ENCODE results near the gene CEP120.

Gene CEP120

GRCh38 chr5:123423278-123424149 lies at the start of gene CEP120:
Gene CEP120 (minus strand): TSS chr5:123423403. CDS start chr5:123422998, 405 bp downstream.
- TF ChIP-seq GATA2 (IDR thresholded peaks at IDR 0.05; ENCODE audit: low read depth, low read length), result peak; percentile 35; the same call in 1 of the 2 replicates
- TF ChIP-seq GATA3 (IDR thresholded peaks at IDR 0.05; ENCODE audit: low read depth, low read length), result no peak

GRCh38 chr5:123472150-123472924 lies 49.1 kb upstream of the CEP120 start:
- TF ChIP-seq GATA2 (IDR thresholded peaks at IDR 0.05; ENCODE audit: low read depth, low read length) (no peak), GATA3 (IDR thresholded peaks at IDR 0.05; ENCODE audit: low read depth, low read length) (no peak)

DNA sequence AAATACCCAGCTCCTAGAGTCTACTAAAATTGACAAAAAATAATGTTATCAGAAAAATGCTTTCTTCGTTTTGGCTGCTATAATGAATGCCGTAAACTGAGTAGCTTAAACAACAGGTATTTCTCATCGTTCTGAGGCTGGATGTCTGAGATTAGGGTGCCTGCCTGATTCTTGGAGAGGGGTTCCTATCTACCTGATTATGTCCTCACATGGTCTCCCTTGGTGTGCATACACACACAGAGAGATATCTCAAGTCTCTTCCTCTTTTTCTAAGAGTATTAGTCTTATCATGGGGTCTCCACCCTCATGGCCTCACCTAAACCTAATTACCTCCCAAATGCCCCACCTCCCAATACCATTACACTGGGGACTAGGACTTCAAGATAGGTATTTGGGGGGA lies 48.2 kb upstream of the CEP120 start:
- TF ChIP-seq GATA2 (IDR thresholded peaks at IDR 0.05; ENCODE audit: low read depth, low read length) (no peak), GATA3 (IDR thresholded peaks at IDR 0.05; ENCODE audit: low read depth, low read length) (no peak)

GRCh38 chr5:123460296-123460729 lies 37.1 kb upstream of the CEP120 start:
- TF ChIP-seq GATA3 (IDR thresholded peaks at IDR 0.05; ENCODE audit: low read depth, low read length), result no peak
- TF ChIP-seq GATA2 (IDR thresholded peaks at IDR 0.05; ENCODE audit: low read depth, low read length), result no peak

DNA sequence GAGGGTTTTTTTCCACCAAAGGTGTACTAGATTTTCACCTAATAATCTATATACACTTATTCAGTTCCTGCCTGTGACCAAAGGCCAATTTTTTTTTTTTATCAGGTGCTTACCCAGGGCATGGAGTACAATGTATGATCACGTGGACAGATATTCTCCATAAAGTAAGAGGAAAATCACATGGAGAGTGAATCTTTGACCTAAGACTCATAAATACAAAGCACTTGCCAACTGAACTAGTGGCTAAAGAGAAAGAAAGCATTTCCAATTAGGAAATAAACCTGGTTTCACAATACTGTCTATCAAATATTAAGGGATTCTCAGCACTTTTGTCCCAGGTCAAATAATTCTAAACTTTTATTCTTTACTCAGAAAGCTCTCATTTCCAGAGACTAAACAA lies 33.0 kb upstream of the CEP120 start:
- TF ChIP-seq GATA3 (IDR thresholded peaks at IDR 0.05; ENCODE audit: low read depth, low read length) (no peak), GATA2 (IDR thresholded peaks at IDR 0.05; ENCODE audit: low read depth, low read length) (no peak)

DNA sequence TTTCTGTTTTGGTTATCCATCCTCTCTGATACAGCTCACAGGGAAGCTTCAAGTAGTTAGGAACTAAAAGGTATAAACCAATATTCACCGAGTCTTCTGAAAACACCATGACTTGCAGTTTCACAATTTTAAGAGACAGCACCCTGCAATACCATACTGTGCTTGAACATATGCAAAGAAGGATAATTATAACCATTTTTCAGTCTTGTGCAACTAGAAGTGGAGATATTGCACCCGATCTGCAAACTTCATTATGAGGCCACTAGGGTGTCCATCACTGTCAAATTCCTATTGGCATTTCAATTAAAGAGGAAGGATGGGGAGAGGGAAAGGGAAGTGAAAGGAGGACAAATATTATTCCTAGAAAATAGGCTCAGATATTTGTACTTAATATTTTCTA lies 32.4 kb upstream of the CEP120 start:
- TF ChIP-seq GATA2 (IDR thresholded peaks at IDR 0.05; ENCODE audit: low read depth, low read length), result no peak
- no peak for TF ChIP-seq GATA3 (IDR thresholded peaks at IDR 0.05; ENCODE audit: low read depth, low read length)

- no peak for TF ChIP-seq GATA2 (IDR thresholded peaks at IDR 0.05; ENCODE audit: low read depth, low read length)
- TF ChIP-seq GATA3 (IDR thresholded peaks at IDR 0.05; ENCODE audit: low read depth, low read length), result no peak
These were observed 31.9 kb upstream of the CEP120 start for GRCh38 chr5:123455095-123455494.

DNA sequence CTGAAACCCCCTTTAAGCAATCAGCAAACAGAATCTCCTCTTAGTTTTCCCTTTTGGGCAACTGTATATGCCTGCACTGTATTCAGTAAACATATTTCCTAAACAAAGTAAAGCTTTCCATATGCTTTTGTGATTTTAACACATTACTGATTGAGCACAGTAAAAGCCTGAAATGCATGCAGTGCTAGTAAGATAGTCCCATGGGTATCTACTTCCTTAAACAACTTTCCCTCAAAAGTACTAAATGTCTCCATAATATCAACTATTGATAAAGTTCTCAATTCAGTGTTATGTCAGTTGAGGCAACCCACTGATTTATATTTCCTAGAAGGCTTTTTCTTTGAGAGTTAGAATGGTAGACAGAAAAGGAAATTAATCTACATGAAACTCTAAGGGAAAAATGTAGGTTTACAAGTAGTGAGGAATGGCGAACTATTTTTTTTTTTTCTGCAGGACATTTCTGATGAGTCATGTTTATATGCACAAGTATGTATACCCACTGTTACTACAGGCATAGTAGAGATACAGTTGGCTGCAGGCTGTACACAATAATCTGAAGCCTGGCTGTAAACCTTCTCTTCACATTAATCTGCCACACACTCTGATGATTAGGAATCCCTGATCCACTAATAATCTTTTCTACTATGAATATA lies 31.2 kb upstream of the CEP120 start:
- TF ChIP-seq GATA3 (IDR thresholded peaks at IDR 0.05; ENCODE audit: low read depth, low read length) (no peak), GATA2 (IDR thresholded peaks at IDR 0.05; ENCODE audit: low read depth, low read length) (no peak)

DNA sequence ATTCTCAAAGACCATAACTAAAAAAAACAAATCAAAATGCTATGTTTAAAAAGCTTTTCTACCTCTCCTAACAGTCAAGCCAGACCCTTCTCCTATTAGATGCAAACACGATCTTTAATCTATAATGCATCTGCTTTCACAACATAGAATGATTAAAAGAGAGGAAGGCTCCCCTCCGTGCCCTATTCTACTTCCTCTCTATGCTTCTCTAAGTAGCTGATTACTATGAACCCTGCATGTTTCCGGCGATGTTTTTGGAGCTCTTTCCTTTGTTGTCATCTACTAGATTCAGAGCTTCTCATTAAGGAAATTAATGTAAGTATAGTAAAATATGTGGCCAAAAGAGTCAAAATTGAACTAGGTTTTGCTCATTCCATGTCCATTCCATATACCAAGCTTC lies 29.2 kb upstream of the CEP120 start:
- no peak for TF ChIP-seq GATA2 (IDR thresholded peaks at IDR 0.05; ENCODE audit: low read depth, low read length)
- TF ChIP-seq GATA3 (IDR thresholded peaks at IDR 0.05; ENCODE audit: low read depth, low read length), result no peak

DNA sequence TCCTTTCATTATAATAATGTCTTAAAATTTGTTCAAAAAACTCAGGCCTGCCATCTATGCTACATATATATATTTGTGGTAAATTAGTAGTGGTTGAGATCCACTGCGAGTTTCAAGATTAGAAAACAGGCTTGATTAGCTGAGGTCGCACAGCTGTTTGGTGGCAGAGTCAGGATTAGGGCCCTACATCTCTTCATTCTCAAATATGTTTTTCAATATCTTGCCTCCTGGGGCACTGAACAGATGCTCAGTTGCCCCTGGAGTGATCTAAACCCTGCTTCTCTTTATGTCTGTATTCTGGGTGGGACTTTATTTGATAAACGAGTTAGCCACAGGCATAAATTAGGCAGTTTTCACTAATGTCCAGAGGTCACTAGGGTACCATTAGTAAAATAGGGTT lies 27.8 kb upstream of the CEP120 start:
- TF ChIP-seq GATA3 (IDR thresholded peaks at IDR 0.05; ENCODE audit: low read depth, low read length) (no peak), GATA2 (IDR thresholded peaks at IDR 0.05; ENCODE audit: low read depth, low read length) (peak; percentile 54)

- TF ChIP-seq GATA3 (IDR thresholded peaks at IDR 0.05; ENCODE audit: low read depth, low read length), result no peak
- no peak for TF ChIP-seq GATA2 (IDR thresholded peaks at IDR 0.05; ENCODE audit: low read depth, low read length)
These were observed 27.4 kb upstream of the CEP120 start for GRCh38 chr5:123450640-123451039.

DNA sequence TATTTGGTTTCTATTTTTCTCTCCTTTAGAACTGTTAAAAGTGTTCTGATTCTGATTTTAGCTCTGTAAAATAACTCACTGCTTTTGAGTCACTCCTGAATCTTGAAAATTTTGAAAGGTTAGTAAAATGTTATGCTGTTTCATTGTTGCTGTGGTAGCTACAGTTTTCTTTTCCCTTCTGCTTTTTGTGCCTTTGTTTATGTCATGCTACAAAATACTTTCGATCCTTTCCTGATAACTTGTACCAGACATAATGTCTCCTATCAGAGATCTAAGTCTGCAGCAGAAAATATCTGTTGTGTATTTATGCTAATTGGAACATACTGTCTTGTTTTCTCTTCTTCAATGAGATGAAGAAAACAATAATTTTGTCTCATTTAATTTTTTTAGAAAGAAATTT lies 26.9 kb upstream of the CEP120 start:
- TF ChIP-seq GATA2 (IDR thresholded peaks at IDR 0.05; ENCODE audit: low read depth, low read length) (0 out of 2 replicates have a peak, but pooled peaks have one; percentile 32), GATA3 (IDR thresholded peaks at IDR 0.05; ENCODE audit: low read depth, low read length) (peak; percentile 91)

- TF ChIP-seq GATA2 (IDR thresholded peaks at IDR 0.05; ENCODE audit: low read depth, low read length), result no peak
- TF ChIP-seq GATA3 (IDR thresholded peaks at IDR 0.05; ENCODE audit: low read depth, low read length), result no peak
These were observed 26.3 kb upstream of the CEP120 start for GRCh38 chr5:123449424-123449974.

DNA sequence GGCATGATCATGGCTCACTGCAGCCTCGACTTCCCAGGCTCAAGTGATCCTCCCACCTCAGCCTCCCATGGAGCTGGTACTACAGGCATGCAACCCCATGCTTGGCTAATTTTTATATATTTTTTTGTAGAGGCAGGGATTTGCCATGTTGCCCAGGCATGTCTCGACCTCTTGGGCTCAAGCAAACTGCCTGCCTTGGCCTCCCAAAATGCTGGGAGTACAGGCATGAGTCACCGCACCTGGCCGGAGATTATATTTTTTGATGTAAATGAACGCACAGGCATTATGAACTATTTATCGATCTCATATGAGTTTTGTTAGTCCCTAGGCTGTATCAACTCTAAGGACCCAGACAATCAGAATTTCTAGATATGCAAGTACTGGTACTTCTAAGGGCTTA lies 25.5 kb upstream of the CEP120 start:
- TF ChIP-seq GATA2 (IDR thresholded peaks at IDR 0.05; ENCODE audit: low read depth, low read length) (no peak), GATA3 (IDR thresholded peaks at IDR 0.05; ENCODE audit: low read depth, low read length) (no peak)

All from SH-SY5Y (cell line).